SK-N-SH (cell line): ENCODE results near the gene KCNN2. TPM values are rescaled to one million over a fixed set of nuclear protein-coding genes. Genes with fewer than 3 reads are reported as not detected.

Experiments
- CTCF ChIA-PET: fragments of 300-600, 350-600 bp; formaldehyde crosslinking; extraction: SDS; loops from one replicate; lab custom pipeline; 2021; lab: Yijun Ruan, JAX
- POLR2A ChIA-PET: fragments of 350-600 bp; sonication (Branson Sonifier 250); formaldehyde crosslinking; extraction: SDS; loops from one replicate; lab custom pipeline; 2020; ENCODE audit warnings: antibody characterized with exemption, inconsistent platforms; lab: Yijun Ruan, JAX
- DNase-seq: peaks from one replicate; pipeline ENCODE4 v3.0.0; 2012
- H2AFZ ChIP-seq: fragments of 200-600 bp; sonication (generic); 2 replicates; pipeline ENCODE4 v1.8.1; 2016; ENCODE audit warnings: antibody characterized with exemption, mild to moderate bottlenecking, low read depth
- H3F3A ChIP-seq: fragments of 200-600 bp; sonication (generic); replicated peaks from 2 replicates; pipeline ENCODE3; 2016; ENCODE audit warnings: antibody characterized with exemption, mild to moderate bottlenecking; ENCODE audit not compliant: insufficient read depth
- H3K27ac ChIP-seq, 2 experiments: fragments of 200-500 bp in 1 of 2; fragments of 200-600 bp in 1 of 2; sonication (Bioruptor generic) in 1 of 2; sonication (generic), shearing (Covaris generic) in 1 of 2; 2 replicates each; pipeline versions ENCODE4 v1.5.1 to v1.6.1; 2014 to 2016; ENCODE audit warnings: low read depth in 2 of 2, inconsistent platforms in 1 of 2, low read length in 1 of 2, mild to moderate bottlenecking in 1 of 2, mixed read lengths in 1 of 2
- H3K27me3 ChIP-seq: fragments of 200-600 bp; sonication (generic), shearing (Covaris generic); 2 replicates; pipeline ENCODE4 v1.6.1; 2016; ENCODE audit warnings: mixed run types; ENCODE audit not compliant: insufficient read depth
- H3K36me3 ChIP-seq, 2 experiments: fragments of 200-500 bp in 1 of 2; fragments of 200-600 bp in 1 of 2; sonication (Bioruptor generic) in 1 of 2; sonication (generic) in 1 of 2; replicated peaks in 1 of 2; 2 replicates each; pipeline versions ENCODE3 to v1.5.1; 2014 to 2016; ENCODE audit warnings: low read length in 1 of 2, mild to moderate bottlenecking in 1 of 2; ENCODE audit not compliant: insufficient read depth in 2 of 2, control insufficient read depth in 1 of 2
- H3K4me1 ChIP-seq, 2 experiments: fragments of 200-500 bp in 1 of 2; fragments of 200-600 bp in 1 of 2; sonication (Bioruptor generic) in 1 of 2; sonication (generic), shearing (Covaris generic) in 1 of 2; 2 replicates each; pipeline versions ENCODE4 v1.5.1 to v1.6.1; 2014 to 2016; ENCODE audit warnings: low read depth in 1 of 2, low read length in 1 of 2, mixed run types in 1 of 2; ENCODE audit not compliant: insufficient read depth in 2 of 2, control insufficient read depth in 1 of 2
- H3K4me2 ChIP-seq: fragments of 200-600 bp; sonication (generic), shearing (Covaris generic); 2 replicates; pipeline ENCODE4 v1.6.1; 2017; ENCODE audit warnings: mixed run types
- H3K4me3 ChIP-seq, 2 experiments: fragments of 200-500 bp in 1 of 2; fragments of 200-600 bp in 1 of 2; sonication (Bioruptor generic) in 1 of 2; sonication (generic), shearing (Covaris generic) in 1 of 2; 2 replicates each; pipeline versions ENCODE4 v1.5.1 to v1.8.1; 2014 to 2016; ENCODE audit warnings: low read depth in 2 of 2, inconsistent platforms in 1 of 2, low read length in 1 of 2, mild to moderate bottlenecking in 1 of 2, mixed read lengths in 1 of 2, moderate library complexity in 1 of 2
- H3K79me2 ChIP-seq: fragments of 200-600 bp; sonication (generic); 2 replicates; pipeline ENCODE4 v1.8.1; 2017; ENCODE audit warnings: mild to moderate bottlenecking; ENCODE audit not compliant: insufficient read depth
- H3K9ac ChIP-seq: fragments of 200-600 bp; sonication (generic); 2 replicates; pipeline ENCODE4 v1.6.1; 2017; ENCODE audit warnings: mixed run types
- H3K9me2 ChIP-seq: fragments of 200-600 bp; sonication (generic); 2 replicates; pipeline ENCODE4 v1.6.1; 2017; ENCODE audit warnings: mixed run types
- H3K9me3 ChIP-seq: fragments of 200-600 bp; sonication (generic); 2 replicates; pipeline ENCODE4 v1.6.1; 2017; ENCODE audit warnings: mixed run types, mild to moderate bottlenecking, moderate library complexity
- H4K20me1 ChIP-seq: fragments of 200-600 bp; sonication (generic); 2 replicates; pipeline ENCODE4 v1.6.1; 2017; ENCODE audit warnings: mild to moderate bottlenecking, mixed run types; ENCODE audit not compliant: insufficient read depth
- EP300 ChIP-seq, 2 experiments: IDR thresholded peaks; 2 replicates each; pipeline versions ENCODE4 v1.4.0 to v1.6.1; 2012; ENCODE audit warnings: borderline replicate concordance in 1 of 2, low read depth in 1 of 2, low read length in 1 of 2
- REST ChIP-seq: IDR thresholded peaks from 2 replicates; pipeline ENCODE4 v1.6.1; 2012; ENCODE audit warnings: mild to moderate bottlenecking, low read depth, low read length, moderate library complexity
- SIN3A ChIP-seq: IDR thresholded peaks from 2 replicates; pipeline ENCODE4 v1.6.1; 2012; ENCODE audit warnings: low read depth, mild to moderate bottlenecking, low read length, moderate library complexity, borderline replicate concordance
- WGBS: methylation state at CpG from one replicate; pipeline ENCODE4 v1.1.6; 2017; ENCODE audit warnings: low lambda C conversion rate; 5-methylcytosine and 5-hydroxymethylcytosine counted together
- polyA plus RNA-seq, 3 experiments: library from polyadenylated mRNA; depleted of rRNA; stranded (reverse); fragments of >200 nt; gene quantifications; 2 replicates each; pipeline ENCODE4 v1.2.3, GENCODE V29; 2012

Gene KCNN2
- polyA plus RNA-seq, 1 of the 3 experiments (the other 2 are of a cell fraction) = not detected

DNA sequence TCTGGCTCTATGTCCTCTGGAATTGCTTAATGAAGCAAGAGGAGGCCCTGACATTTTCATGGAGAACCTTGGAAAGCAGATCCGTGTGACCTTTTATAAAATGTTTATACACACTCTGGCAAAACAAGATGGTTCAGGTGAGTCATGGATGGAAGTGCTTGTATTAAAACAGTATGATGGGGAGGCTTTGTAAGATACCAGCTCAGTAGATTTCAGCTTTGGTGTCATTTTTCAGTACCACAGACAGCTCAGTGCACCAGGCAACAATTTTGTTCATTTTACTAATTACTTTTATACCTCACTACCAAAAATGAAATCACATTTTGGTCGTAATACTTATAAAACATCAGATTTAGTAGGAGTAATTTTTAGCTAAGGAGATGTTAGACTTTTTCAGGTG is 5.2 kb downstream of the KCNN2 start:
- Histone ChIP-seq H3K9me3 (no peaks in the 10 kb centered on the region), H3F3A (no peaks in the 10 kb centered on the region), H3K79me2 (no peaks in the 10 kb centered on the region), H3K36me3 (no peaks in the 10 kb centered on the region), H3K4me2 (no peak overlapping the region), H3K4me1 (no peaks in the 10 kb centered on the region), H3K9me2 (0 out of 2 replicates have a peak, but pooled peaks cover 3% of the 10 kb centered on the region), H3K4me3 (no peak overlapping the region), H3K9ac (no peak overlapping the region), H3K27ac (no peak overlapping the region), H3K27me3 (peaks cover 22% of the 10 kb centered on the region), H4K20me1 (0 out of 2 replicates have a peak, but pooled peaks cover 2% of the 10 kb centered on the region), H2AFZ (no peak overlapping the region)
- CTCF ChIA-PET = no interaction called here
- 7% methylated on average over 2 of the region's 2 CpGs for WGBS
- peak; percentile 85 for TF ChIP-seq REST
- no peak for TF ChIP-seq EP300 (IDR thresholded peaks at IDR 0.05; ENCODE audit: borderline replicate concordance in 1 of 2, low read depth in 1 of 2, low read length in 1 of 2)
- no peak for DNase-seq
- POLR2A ChIA-PET = no interaction called here

- POLR2A ChIA-PET = no interaction called here
- Histone ChIP-seq H4K20me1 (0 out of 2 replicates have a peak, but pooled peaks cover 2% of the 10 kb centered on the region), H3K9ac (no peak overlapping the region), H3F3A (no peaks in the 10 kb centered on the region), H3K9me2 (0 out of 2 replicates have a peak, but pooled peaks cover 3% of the 10 kb centered on the region), H3K4me2 (no peak overlapping the region), H3K27me3 (no peaks in the 10 kb centered on the region), H3K4me3 (no peak overlapping the region), H3K4me1 (no peaks in the 10 kb centered on the region), H3K36me3 (no peaks in the 10 kb centered on the region), H2AFZ (no peak overlapping the region), H3K27ac (no peak overlapping the region), H3K9me3 (no peaks in the 10 kb centered on the region), H3K79me2 (no peaks in the 10 kb centered on the region)
- CTCF ChIA-PET = no interaction called here
- DNase-seq = no peak
- TF ChIP-seq REST = no peak
- no peak for TF ChIP-seq SIN3A
- 18% methylated on average over 7 of the region's 7 CpGs for WGBS
Observed at GRCh38 chr5:114369680-114370417, 8.0 kb downstream of the KCNN2 start.
